HG03575 (cell line): ENCODE results near the gene TPSAB1.

Experiments
- ATAC-seq: cut with Tn5 transposase; IDR thresholded peaks from one replicate; pipeline ENCODE4 v1.9.1; 2021; ENCODE audit not compliant: unreplicated experiment, insufficient number of reproducible peaks, low FRiP score; ENCODE audit errors: extremely low read depth

The TPSAB1 gene

DNA sequence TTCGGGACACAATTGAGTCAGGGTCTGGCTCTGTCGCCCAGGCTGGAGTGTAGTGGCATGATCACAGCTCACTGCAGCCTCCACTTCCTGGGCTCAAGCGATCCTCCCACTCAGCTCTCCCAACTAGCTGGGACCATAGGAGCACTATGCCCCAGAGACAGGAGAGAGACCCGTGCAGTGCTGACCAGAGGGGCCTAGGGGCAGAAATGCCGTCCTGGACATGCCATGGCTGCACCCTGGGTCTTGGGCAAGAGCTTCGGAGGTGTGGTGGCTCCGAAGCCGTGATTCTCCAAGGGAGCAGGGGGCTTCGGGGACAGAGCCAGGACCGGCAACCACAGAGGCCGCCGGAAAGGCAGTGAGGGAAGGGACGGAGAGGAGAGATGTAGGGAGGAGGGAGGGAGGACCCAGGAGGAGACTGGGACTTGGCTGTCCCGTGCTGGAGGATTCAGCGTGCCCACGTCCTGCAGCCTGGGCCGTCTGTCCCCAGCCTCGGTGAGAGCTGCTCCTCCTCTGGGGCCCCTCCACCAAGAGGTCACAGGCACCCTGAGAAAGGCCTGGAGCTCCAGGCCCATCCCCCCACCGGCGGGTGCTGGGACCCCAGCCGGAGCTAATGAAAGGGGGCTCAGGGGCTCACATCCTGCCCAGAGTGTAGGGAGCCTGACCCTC lies 37.2 kb downstream of the TPSAB1 start:
- no peak for ATAC-seq

DNA sequence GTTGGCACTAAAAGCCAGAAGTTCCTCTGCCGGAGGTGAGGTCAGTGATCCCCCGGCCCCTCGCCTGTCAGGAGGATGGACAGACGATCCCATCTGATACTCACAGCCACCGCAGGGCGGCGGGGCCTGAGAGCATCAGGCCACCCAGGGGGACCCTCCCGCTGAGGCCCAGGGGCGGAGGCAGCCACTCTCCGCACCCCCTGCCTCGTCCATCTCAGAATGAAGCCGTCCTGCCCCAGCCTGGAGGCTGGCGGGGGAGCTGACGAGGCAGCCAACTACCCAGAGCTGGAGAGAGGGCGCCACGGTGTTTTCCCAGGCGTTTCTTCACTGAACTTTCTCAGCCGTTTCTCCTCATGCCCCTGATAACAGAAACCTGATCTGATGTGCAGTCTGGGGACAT lies 38.0 kb downstream of the TPSAB1 start:
- no peak for ATAC-seq

DNA sequence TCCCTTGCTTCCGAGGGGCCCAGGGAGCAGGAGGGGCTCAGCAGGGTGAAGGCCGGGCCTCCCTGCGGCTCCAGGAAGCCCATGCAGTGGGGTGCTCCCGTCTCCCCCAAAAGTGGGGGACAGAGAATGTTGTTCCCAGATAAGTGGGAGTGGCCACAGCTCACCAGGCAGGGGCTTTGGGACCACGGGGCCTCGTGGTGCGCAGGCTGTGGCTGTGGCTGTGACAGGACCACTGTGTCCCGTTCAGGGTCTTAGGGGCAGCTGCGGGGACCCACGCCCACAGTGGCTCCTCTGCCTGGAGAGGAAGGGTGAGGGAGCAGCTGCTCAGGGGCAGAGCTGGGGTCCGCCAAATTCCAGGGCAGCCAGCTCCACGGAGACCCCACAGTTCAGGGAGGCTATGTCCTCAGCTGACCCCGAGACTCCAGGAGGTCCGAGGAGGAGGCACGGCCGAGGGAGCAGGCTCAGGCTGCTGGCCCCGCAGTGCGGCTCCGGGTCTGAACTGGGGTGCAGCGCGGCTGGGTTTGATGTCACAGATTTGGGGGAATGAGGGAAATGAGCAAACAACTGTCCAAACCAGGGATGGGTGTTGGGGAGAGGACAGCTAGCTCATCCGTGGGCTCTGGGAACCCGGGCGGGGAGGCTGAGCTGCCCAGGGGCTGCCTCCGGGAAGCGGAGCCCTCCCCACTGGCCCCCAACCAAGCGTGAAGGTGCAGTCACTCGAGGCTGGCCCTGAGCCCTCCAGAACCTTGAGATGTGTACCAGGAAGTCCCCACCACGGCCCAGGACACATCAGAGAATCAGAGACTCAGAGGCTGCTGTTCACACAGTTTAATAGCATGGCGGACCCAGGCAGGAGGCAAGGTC lies 38.8 kb downstream of the TPSAB1 start:
- no peak for ATAC-seq

DNA sequence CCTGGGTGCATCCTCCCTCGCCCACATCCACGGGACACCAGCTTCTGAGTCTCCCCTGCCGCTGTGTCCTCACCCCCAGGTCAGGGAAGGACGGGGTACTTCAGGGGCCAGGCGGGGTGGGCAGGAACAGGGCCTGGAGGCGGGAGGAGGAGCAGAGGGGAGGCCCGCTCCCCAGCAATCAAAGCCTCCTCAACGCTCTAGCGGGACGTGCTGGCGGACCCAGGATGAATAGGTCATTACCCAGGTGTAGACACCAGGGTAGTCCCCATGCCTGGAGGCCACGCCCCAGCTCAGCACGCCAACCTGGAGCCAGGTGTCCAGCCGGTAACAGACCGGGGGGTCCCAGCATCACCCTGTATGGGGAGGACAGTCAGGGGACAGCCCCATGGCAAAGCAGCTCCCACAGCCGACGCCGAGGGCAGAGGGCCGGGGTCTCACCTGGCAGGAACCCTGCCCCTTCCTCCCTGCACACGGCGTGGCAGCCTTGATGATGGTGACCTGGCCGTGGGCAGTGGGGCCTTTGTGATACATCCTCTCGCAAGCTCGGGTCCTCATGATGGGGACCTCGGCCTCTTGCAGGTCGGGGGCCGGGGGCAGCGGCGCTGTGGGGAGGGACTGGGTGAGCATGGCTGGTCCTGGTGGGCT lies 39.6 kb downstream of the TPSAB1 start:
- ATAC-seq = no peak

DNA sequence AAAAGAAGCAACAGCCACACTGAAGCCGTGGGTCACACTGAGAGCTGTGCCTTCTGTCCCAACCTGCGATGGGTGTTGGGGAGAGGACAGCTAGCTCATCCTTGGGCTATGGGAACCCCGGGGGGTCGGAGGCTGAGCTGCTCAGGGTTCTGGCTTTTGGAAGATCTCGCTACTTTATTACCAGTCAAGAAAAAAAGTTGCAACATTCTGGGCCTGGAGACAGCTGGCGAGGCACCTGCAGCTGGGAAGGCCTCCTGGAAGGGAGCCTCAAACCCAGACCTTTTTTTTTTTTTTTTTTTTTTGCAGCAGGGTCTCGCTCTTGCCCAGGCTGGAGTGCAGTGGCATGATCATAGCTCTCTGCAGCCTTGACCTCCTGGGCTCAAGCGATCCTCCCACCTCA lies 40.3 kb downstream of the TPSAB1 start:
- ATAC-seq = no peak

DNA sequence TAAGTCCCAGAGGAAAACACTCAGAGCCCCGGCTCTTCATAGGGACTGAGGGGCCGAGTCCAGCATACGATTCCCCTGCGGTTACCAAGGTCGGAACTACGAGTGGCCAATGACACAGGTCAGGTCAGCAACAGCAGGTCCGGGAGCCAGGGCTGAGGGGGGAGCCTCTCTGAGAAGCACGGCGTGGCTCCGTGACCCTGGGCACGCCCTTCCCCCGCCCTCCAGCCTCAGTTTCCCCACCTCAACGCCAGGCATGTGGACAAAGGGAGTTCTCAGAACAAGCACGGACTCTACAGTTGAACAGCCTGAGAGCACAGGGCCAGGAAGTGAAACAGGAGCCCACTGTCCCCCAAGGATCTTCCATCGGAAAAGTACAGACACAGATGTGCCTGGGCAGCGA lies 41.0 kb downstream of the TPSAB1 start:
- no peak for ATAC-seq

DNA sequence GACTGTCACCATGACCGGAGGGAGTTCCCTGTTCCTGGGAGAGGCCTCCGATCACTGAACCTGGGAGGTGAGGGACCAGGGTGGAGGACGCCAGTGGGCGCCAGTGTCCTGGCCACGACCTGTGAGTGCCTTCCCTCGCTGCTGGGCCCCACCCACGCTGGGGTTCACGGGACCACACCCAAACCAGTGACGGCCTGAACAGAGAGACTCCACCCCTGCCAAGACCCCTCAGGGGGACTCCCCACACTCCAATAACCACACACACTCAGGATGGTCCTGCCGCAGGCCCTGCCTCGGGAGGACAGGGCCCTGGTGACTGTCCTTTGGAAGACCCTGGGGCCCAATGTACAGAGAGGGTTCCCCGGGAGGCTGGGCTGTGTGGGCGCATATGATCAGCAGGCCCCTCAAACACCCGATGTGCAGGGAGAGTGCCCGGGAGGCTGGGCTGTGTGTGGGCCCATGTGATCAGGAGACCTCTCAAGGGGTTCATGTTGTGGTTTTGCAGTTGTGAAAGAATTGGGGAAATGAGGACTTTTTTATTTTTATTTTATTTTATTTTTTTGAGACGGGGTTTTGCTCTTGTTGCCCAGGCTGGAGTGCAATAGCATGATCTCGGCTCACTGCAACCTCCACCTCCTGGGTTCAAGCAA lies 41.9 kb downstream of the TPSAB1 start:
- no peak for ATAC-seq

DNA sequence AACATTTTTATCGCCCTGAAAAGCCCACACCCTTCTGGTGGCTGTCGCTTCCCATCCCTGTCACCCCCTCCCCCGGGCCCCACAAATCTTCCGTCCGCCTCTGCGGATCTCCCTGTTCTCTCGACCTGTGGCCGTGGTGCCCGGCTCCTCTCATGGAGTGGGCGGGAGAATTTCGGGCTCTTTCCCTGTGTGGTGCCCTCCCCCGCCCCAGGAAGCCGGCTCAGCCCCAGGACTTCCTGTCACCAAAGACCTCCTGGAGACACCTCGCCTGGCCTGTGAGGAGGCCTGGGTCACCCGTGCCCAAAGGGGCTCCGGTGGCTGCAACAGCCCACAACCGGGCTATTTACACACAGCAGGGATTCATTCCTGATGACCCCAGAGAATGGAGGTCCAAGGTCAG lies 42.8 kb downstream of the TPSAB1 start:
- no peak for ATAC-seq

DNA sequence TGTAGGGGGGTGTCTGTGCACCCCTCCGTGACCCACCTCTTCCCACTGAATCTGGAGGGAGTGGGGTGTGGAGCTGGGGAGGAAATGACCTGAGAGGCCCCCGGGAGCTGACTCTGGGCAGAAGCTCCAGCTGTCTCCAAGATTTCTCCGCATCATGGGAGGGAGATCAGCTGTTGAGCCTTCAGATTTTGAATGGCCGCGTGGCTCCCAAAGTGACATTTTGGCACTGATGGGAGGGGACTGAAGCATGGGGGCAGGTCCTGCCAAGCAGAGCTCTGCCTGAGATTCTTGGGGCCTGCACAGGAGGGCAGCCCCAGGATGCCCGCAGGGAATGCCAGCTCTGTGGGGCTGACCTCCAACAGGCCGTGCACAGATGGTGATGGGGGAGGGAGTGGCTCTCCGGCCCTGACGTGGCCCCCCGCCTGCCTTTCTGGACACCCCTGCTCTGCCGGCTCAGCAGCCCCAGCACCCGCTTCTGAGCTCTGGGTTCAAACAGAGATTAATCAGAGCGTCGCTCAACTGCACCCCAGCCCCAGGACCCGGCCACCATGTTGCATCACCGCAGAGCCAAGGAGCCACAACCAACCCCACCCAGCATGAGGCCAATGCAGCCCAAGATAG lies 43.6 kb downstream of the TPSAB1 start:
- no peak for ATAC-seq

DNA sequence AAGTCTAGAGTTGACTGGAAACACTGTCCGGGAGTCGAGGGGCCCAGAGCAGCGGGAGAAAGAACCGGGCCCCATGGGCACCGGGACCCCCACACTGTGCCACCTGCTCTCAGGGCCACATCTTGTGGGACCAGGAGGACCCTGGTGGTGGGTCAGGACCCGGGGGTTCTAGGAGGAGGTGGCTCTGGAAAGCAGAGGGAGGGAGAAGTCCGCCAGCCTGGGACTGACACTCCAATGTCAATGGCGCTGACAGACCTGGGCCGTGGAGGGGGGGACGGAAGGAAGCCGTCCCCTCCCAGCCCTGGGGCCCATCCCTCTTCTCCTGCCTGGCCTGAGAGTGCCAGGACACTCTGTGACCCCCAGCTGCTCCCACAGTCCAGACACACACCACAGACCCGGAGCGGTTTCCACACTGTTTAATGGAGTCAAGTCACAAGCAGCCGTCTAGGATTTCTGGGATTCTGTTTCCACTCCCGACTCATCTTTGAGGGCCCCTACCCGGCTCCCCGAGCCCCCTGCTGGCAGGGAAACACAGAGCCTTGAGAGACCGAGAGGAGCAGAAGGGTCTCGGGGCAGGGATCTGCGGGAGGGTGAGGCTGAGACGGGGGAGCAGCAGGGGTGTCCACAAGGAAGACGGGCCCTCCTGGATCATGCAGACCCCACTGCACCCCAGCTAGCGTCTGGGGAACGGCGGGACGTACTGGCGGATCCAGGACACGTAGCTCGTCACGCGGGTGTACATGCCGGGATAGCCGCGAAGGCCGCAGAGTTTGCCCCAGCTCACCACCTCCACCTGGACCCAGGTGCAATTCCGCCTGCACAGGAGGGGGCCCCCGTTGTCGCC lies 45.4 kb downstream of the TPSAB1 start:
- no peak for ATAC-seq

DNA sequence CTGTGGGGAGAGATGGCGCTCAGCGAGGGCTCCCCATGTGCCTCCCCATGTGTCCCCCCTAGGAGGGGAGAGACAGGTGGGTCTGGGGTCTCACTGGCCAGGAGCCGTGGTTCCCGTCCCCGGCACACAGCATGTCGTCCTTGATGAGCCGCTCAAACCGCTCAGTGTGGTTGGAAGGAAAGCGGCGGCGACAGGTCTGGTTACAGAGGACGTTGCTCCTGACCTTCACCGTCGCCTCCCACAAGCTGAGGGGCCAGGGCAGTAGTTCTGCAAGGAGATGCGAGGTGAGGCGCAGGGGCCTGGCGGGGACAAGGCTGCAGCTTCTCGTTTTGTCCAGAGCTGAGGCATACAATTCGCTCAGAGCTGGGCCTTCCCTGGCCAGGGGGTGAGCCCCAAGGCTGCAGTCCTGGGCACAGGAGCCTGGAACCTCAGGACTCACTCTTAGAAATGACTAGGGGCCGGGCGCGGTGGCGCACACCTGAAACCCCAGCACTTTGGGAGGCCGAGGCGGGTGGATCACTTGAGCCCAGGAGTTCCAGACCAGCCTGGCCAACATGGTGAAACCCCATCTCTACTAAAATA lies 46.1 kb downstream of the TPSAB1 start:
- ATAC-seq = no peak

DNA sequence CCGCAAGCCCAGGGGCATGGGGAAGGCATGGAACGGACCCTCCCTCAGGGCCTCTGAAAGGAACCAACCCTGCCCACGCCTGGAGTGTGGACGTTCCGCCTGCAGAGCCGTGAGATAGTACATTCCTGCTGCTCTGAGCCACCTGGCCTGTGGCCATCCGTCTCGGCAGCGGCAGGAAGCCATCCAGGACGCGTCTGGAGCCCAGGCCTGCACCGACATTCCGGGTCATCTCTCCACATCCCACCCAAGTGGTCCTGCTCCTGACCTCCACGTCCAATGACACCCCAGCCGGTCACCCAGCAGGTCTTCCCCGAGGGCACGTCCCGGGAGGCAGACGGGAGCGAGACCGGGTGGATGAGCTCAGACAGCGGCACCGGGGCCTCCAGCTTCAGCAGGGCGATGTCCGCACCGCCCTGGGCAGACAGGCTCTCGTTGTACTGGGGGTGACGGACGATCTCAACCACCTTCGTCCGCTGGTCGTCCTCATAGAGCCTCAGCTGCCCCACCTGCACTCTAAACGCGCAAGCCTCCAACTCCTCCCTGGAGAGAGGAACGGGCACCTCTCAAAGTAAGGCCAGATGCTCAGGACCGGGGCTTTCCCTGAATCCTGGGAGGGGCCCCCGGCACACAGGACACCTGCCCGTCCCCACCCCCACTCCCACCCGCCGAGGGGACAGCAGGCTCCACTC lies 47.6 kb downstream of the TPSAB1 start:
- no peak for ATAC-seq

DNA sequence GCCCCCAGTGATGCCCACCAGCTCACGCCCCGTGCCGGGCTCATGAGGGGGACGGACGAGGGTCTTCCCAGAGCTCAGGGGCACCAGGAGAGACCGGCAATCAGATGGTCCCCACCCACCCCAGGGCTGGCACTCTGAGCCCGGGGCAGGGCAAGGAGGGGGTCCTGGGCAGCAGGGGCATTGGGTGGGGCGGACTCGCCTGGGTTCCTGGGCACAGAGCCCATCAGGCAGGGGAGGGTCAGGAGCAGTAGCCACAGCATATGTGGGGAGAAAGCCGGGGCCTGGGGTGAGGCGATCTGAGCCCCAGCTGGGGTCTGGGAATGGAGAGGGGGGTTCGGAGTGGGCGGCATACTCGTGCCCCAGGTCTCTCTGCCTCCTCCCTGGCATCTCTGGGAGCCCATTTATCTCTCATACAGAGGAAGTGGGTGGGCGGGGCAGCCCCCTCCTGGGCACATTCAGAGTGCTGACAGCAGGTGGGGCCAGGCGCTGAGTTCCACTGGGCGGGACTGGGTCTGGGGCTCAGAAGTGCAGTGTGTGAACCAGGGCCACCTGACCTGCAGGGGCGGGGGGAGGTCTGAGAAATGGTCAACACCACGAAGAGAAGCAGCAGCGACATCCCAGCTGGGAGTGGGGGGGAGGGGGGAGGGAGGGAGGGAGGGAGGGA lies 48.4 kb downstream of the TPSAB1 start:
- ATAC-seq = no peak

DNA sequence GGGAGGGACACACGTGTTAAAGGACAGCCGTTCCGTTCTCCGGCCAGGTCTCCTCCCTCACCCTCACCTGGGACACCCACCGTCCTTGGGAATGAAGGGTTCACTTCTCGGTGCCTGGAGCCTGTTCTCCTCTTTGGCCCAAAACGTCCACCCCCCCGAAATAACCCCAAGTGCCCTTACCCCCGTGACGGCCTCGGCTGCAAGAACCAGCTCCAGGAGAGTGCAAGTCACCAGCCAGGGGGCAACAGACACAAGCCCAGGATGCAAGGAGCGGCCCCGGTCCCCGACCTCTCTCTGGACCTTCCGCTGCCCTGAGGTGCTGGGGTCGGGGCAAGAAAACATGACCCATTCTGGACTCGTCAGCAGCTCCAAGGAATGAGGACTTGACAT lies 49.0 kb downstream of the TPSAB1 start:
- no peak for ATAC-seq

DNA sequence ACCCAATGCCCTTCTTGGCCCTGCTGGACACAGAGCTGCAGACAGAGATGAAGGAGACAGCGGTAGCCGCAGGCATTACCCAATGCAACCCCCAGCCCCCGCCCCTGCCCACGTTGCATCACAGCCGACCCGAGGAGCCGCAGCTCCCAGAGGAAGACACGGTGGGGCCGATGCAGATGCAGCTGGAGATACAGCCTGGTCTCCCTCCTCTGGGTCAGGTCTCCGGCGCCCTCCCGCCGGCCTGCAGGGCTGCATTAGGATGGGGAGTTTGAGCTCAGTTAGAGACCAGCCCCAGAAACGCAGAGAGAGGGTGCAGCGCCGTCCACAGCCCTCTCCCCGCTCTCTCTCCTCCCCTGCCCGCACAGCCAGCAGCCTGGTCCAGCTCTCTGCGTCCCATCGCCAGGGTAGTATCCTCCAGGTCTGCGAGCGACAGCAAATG lies 49.6 kb downstream of the TPSAB1 start:
- ATAC-seq = no peak

DNA sequence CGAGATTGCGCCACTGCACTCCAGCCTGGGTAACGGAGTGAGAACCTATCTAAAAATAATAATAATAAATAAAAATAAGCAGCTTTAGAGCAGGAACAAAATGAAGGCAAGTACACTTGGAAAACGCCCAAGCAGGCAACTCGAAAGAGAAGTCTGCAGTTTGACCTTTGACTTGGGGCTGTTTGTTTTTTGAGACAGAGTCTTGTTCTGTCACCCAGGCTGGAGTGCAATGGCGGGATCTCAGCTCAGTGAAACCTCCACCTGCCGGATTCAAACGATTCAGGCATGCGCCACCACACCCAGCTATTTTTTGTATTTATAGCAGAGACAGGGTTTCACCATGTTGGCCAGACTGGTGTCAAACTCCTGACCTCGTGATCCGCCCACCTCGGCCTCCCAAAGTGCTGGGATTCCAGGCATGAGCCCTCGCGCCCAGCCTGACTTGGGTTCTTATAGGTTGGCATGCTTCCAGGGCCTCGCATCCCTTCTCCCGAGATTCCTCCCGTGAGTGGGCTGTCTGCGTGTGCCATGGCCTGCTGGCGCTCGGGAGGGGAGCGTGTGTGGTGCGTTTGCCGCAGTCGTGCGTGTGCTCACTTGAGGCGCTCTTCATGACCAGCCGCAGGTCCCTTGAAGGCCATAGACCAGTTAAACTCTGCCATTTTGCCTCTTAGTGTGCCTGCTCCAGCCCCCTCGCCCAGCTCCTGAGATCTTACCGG lies 50.5 kb downstream of the TPSAB1 start:
- no peak for ATAC-seq
